ENCODE data around the gene CCDC146. TPM values are rescaled to one million over a fixed set of nuclear protein-coding genes. Genes with fewer than 3 reads are reported as not detected.

The CCDC146 gene
- total RNA-seq, 1 donor from 2014 or later = 20.6 TPM

GRCh38 chr7:77335581-77335980 lies 213.2 kb downstream of the CCDC146 start:
- TF ChIP-seq POLR2A (IDR thresholded peaks at IDR 0.05) = no peak
- no peaks in the 10 kb centered on the region for H3K36me3 ChIP-seq
- H3K27ac ChIP-seq = no peak overlapping the region
- DNase-seq (ENCODE audit: extremely low spot score in 2 of 2) = no peak
- no peaks in the 10 kb centered on the region for H3K27me3 ChIP-seq
- peaks cover 14% of the 10 kb centered on the region for H3K4me1 ChIP-seq
- no peak overlapping the region for H3K4me3 ChIP-seq
- intact Hi-C loops (cut with DNase I) = loop anchor here (10.0 kb wide), 1 partner anchor 81 kb away; no protein-coding TSS in a partner anchor
- no peaks in the 10 kb centered on the region for H3K9me3 ChIP-seq

GRCh38 chr7:77337456-77337990 lies 215.1 kb downstream of the CCDC146 start:
- TF ChIP-seq CTCF (IDR thresholded peaks at IDR 0.05) (no peak), POLR2A (IDR thresholded peaks at IDR 0.05) (no peak), POLR2AphosphoS5 (IDR thresholded peaks at IDR 0.05; ENCODE audit: insufficient read depth in 1 of 2, low read depth in 1 of 2) (no peak)
- H3K36me3 ChIP-seq = no peaks in the 10 kb centered on the region
- intact Hi-C loops (cut with DNase I) = loop anchor here (10.0 kb wide), 1 partner anchor 83 kb away; no protein-coding TSS in a partner anchor
- peaks cover 9% of the 10 kb centered on the region for H3K4me1 ChIP-seq
- H3K27ac ChIP-seq = peak overlapping the region; percentile 9
- DNase-seq (ENCODE audit: extremely low spot score in 2 of 2) = no peak
- no peaks in the 10 kb centered on the region for H3K27me3 ChIP-seq
- H3K9me3 ChIP-seq = no peaks in the 10 kb centered on the region
- no peak overlapping the region for H3K4me3 ChIP-seq

GRCh38 chr7:77338260-77338659 lies 215.8 kb downstream of the CCDC146 start:
- no peaks in the 10 kb centered on the region for H3K9me3 ChIP-seq
- H3K27me3 ChIP-seq = no peaks in the 10 kb centered on the region
- peaks cover 9% of the 10 kb centered on the region for H3K4me1 ChIP-seq
- DNase-seq (ENCODE audit: extremely low spot score in 2 of 2) = no peak
- no peak for TF ChIP-seq CTCF (IDR thresholded peaks at IDR 0.05)
- peak in 1 of 2 donors; percentile 50 for TF ChIP-seq POLR2AphosphoS5 (IDR thresholded peaks at IDR 0.05; ENCODE audit: insufficient read depth in 1 of 2, low read depth in 1 of 2)
- TF ChIP-seq POLR2A (IDR thresholded peaks at IDR 0.05) = no peak
- H3K36me3 ChIP-seq = no peaks in the 10 kb centered on the region
- H3K27ac ChIP-seq = no peak overlapping the region
- no peak overlapping the region for H3K4me3 ChIP-seq
- intact Hi-C loops (cut with DNase I) = loop anchor here (10.0 kb wide), 1 partner anchor 83 kb away; no protein-coding TSS in a partner anchor

GRCh38 chr7:77338883-77339629 lies 216.6 kb downstream of the CCDC146 start:
- Histone ChIP-seq H3K27me3 (no peaks in the 10 kb centered on the region), H3K4me1 (peaks cover 9% of the 10 kb centered on the region), H3K9me3 (no peaks in the 10 kb centered on the region), H3K36me3 (no peaks in the 10 kb centered on the region), H3K4me3 (no peak overlapping the region), H3K27ac (no peak overlapping the region)
- TF ChIP-seq POLR2A (IDR thresholded peaks at IDR 0.05) (no peak), CTCF (IDR thresholded peaks at IDR 0.05) (no peak), POLR2AphosphoS5 (IDR thresholded peaks at IDR 0.05; ENCODE audit: insufficient read depth in 1 of 2, low read depth in 1 of 2) (no peak)
- DNase-seq (ENCODE audit: extremely low spot score in 2 of 2) = no peak
- intact Hi-C loops (cut with DNase I) = loop anchor here (10.0 kb wide), 1 partner anchor 84 kb away; no protein-coding TSS in a partner anchor

- no peak for DNase-seq (ENCODE audit: extremely low spot score in 2 of 2)
- TF ChIP-seq POLR2AphosphoS5 (IDR thresholded peaks at IDR 0.05; ENCODE audit: insufficient read depth in 1 of 2, low read depth in 1 of 2) (no peak), CTCF (IDR thresholded peaks at IDR 0.05) (no peak), POLR2A (IDR thresholded peaks at IDR 0.05) (no peak)
Measured at GRCh38 chr7:77339726-77340125, 217.3 kb downstream of the CCDC146 start.

More at GRCh38 chr7:77339726-77340125, 217.3 kb downstream of the CCDC146 start:
- intact Hi-C loops (cut with DNase I) = loop anchor here (10.0 kb wide), 1 partner anchor 85 kb away; no protein-coding TSS in a partner anchor
- Histone ChIP-seq H3K4me3 (no peak overlapping the region), H3K27me3 (no peaks in the 10 kb centered on the region), H3K9me3 (no peaks in the 10 kb centered on the region), H3K36me3 (no peaks in the 10 kb centered on the region), H3K27ac (no peak overlapping the region), H3K4me1 (peaks cover 9% of the 10 kb centered on the region)

Other genes with a start within 250 kb of the CCDC146 start
- not detected for gene SPDYE17, start 90.3 kb upstream of the CCDC146 start, total RNA-seq
- 1.2 TPM for gene SPDYE18, start 60.1 kb upstream of the CCDC146 start, total RNA-seq
- gene FGL2, start 77.2 kb downstream of the CCDC146 start, total RNA-seq = 7.4 TPM

Data from vagina (tissue), 2 donors.